Mucosa of descending colon (tissue), 3 donors: ENCODE results near the gene GRM7. TPM values are rescaled to one million over a fixed set of nuclear protein-coding genes. Genes with fewer than 3 reads are reported as not detected.

Experiments used
- ATAC-seq: fragments of 200-7000 bp; cut with Tn5 transposase; one replicate; pipeline ENCODE4 v1.9.1; 2020; ENCODE audit warnings: mild to moderate bottlenecking, moderate library complexity
- DNase-seq, 3 donors: peaks; one replicate each; pipeline ENCODE4 v3.0.0-alpha.2; 2020
- H3K36me3 ChIP-seq: fragments of 200-600 bp; one replicate; pipeline ENCODE4 v1.8.0; 2021; ENCODE audit warnings: low read depth, mild to moderate bottlenecking
- H3K4me1 ChIP-seq: fragments of 200-600 bp; one replicate; pipeline ENCODE4 v1.8.0; 2021; ENCODE audit warnings: low read depth, mild to moderate bottlenecking
- H3K4me3 ChIP-seq: fragments of 200-600 bp; one replicate; pipeline ENCODE4 v1.8.0; 2021; ENCODE audit warnings: mild to moderate bottlenecking
- H3K9me3 ChIP-seq: fragments of 200-600 bp; one replicate; pipeline ENCODE4 v1.8.0; 2021; ENCODE audit warnings: mild to moderate bottlenecking
- CTCF ChIP-seq: fragments of 200-600 bp; IDR thresholded peaks from one replicate; pipeline ENCODE4 v1.8.0; 2022; ENCODE audit warnings: antibody characterized with exemption, mild to moderate bottlenecking
- intact Hi-C, 2 donors: fragments of 100-400 bp; cut with DNase I in 1 of 2; cut with micrococcal nuclease in 1 of 2; formaldehyde crosslinking; loops; one replicate each; pipeline versions ENCODE4 v1.11.0 to v1.11.1; 2022; cut with DNase I, micrococcal nuclease
- total RNA-seq, 3 donors: library from RNA; stranded (reverse); fragmentation: NEBNext Ultra II Directional in 2 of 3; extraction: Animal tissue kit (Norgen Biotek cat#: 25700) in 2 of 3; gene quantifications; one replicate each; pipeline versions ENCODE4 v1.2.1 to v1.2.4, GENCODE V29; 2021 to 2023
- donor health status: DM: no; HTN: no; CAD: no; lungs with moderate emphysema.
- donor health status: DM: no; HTN: no; CAD: no.
- donor health status: DM: no; HTN: yes; CAD: no.

The GRM7 gene
- total RNA-seq, 3 donors from 2014 or later: 0.09 to 0.39 (median 0.14) TPM

- no peak for TF ChIP-seq CTCF
- Histone ChIP-seq H3K36me3 (no peaks in the 10 kb centered on the region), H3K9me3 (no peaks in the 10 kb centered on the region), H3K4me3 (no peak overlapping the region), H3K4me1 (no peaks in the 10 kb centered on the region)
- intact Hi-C loops: no loop called here
- DNase-seq (no peak), ATAC-seq (no peak)
These were observed 822.5 kb downstream of the GRM7 start for GRCh38 chr3:7683426-7683825.

GRCh38 chr3:7684182-7684715, 823.3 kb downstream of the GRM7 start:
- Histone ChIP-seq H3K36me3 (no peaks in the 10 kb centered on the region), H3K4me3 (no peak overlapping the region), H3K9me3 (no peaks in the 10 kb centered on the region), H3K4me1 (no peaks in the 10 kb centered on the region)
- intact Hi-C loops: no loop called here
- no peak for DNase-seq
- no peak for TF ChIP-seq CTCF
- no peak for ATAC-seq

- ATAC-seq: no peak
- no peaks in the 10 kb centered on the region for H3K36me3 ChIP-seq
- H3K9me3 ChIP-seq: no peaks in the 10 kb centered on the region
- DNase-seq: no peak
- intact Hi-C loops: no loop called here
- TF ChIP-seq CTCF: no peak
- no peaks in the 10 kb centered on the region for H3K4me1 ChIP-seq
- no peak overlapping the region for H3K4me3 ChIP-seq
These were observed 826.7 kb downstream of the GRM7 start for GRCh38 chr3:7687428-7688147.

GRCh38 chr3:7692866-7693265, 832.0 kb downstream of the GRM7 start:
- intact Hi-C loops: no loop called here
- H3K4me1 ChIP-seq: no peaks in the 10 kb centered on the region
- DNase-seq (no peak), ATAC-seq (no peak)
- H3K9me3 ChIP-seq: no peaks in the 10 kb centered on the region
- TF ChIP-seq CTCF: no peak
- H3K36me3 ChIP-seq: no peaks in the 10 kb centered on the region
- H3K4me3 ChIP-seq: no peak overlapping the region

- Histone ChIP-seq H3K9me3 (no peaks in the 10 kb centered on the region), H3K36me3 (no peaks in the 10 kb centered on the region), H3K4me3 (no peak overlapping the region), H3K4me1 (no peaks in the 10 kb centered on the region)
- ATAC-seq (no peak), DNase-seq (no peak)
- no peak for TF ChIP-seq CTCF
- intact Hi-C loops: no loop called here
These were observed 833.1 kb downstream of the GRM7 start for GRCh38 chr3:7693976-7694375.
